ENCODE measurements around the gene ZNF121.
"Not testable (repeated sequence)": the region's sequence is repeated elsewhere in the genome, so short reads cannot be mapped to it uniquely, and the experiment has no call there.

Gene ZNF121

GRCh38 chr19:9584073-9584833 lies at the start of gene ZNF121:
Gene ZNF121 (minus strand): TSS chr19:9584504. CDS start chr19:9568097, 16,407 bp downstream.
- peak; percentile 41 for DNase-seq (ENCODE audit: low read depth, low spot score)

DNA sequence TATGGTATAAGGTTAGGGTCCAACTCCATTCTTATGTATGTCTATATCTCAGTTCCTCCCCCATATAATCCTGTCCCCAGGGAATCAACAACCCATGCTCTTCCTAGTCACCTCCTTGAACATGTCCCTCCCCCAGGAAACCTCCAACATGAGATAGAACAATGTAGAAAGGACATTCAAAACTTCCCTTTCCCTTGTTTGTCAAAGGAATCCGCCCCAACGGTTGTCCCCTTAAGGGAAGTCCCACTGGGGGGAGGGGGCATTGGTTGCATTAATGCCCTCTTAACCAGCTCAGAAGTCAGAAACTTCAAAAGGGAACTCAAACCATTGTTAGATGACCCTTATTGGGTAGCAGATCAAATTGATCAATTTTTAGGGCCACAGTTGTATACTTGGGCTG lies 43.6 kb upstream of the ZNF121 start:
- DNase-seq (ENCODE audit: low read depth, low spot score) = no peak

GRCh38 chr19:9622531-9622930 lies 38.2 kb upstream of the ZNF121 start:
- DNase-seq (ENCODE audit: low read depth, low spot score) = no peak

GRCh38 chr19:9621156-9622037 lies 37.1 kb upstream of the ZNF121 start, which contains the start of gene ZNF561:
Gene ZNF561 (minus strand): TSS chr19:9621232. CDS start chr19:9619456, 1,776 bp downstream.
- peak; percentile 64 for DNase-seq (ENCODE audit: low read depth, low spot score)

GRCh38 chr19:9620842-9621155 lies 36.5 kb upstream of the ZNF121 start:
- DNase-seq (ENCODE audit: low read depth, low spot score) = no peak

GRCh38 chr19:9615844-9616243 lies 31.5 kb upstream of the ZNF121 start:
- no peak for DNase-seq (ENCODE audit: low read depth, low spot score)

DNA sequence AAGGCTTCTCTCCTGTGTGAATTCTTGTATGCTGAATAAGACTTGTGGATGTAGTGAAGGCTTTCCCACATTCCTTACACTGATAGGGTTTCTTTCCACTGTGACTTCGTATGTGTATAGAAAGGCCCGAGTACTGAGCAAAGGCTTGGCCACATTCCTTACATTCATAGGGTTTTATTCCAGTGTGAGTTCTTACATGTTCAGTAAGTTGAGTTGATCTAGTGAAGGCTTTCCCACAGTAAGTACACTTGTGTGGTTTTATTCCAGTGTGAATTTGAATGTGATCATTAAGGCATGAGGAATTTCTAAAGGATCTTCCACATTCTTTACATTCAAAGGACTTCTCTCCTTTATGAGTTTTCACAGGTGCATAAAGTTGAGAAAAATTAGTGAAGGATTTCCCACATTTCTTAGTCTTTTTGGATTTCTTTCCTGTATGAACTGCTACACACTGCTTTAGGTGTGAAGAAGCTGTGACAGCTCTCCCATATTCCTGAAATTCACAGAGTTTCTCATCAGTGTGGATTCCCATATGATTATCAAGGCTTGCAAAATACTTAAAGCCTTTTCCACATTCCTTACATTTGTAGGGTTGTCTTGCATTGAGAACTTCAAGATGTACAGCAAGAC lies 26.3 kb upstream of the ZNF121 start:
- DNase-seq (ENCODE audit: low read depth, low spot score) = no peak

DNA sequence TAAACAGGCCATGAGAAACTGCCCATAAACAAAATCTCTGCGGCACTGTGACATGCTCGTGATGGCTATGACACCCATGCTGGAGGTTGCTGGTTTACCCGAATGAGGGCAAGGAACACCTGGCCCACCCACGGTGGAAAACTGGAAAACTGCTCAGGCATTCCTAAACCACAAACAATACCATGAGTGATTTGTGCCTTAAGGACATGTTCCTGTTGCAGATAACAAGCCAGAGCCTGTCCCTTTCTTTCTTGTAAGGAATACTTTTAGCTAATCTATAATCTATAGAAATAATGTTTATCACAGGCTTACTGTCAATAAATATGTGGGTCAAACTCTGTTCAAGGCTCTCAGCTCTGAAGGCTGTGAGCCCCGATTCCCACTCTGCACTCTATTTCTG lies 24.6 kb upstream of the ZNF121 start:
- DNase-seq (ENCODE audit: low read depth, low spot score) = no peak

- no peak for DNase-seq (ENCODE audit: low read depth, low spot score)
Observed at GRCh38 chr19:9597027-9597426, 12.7 kb upstream of the ZNF121 start.

DNA sequence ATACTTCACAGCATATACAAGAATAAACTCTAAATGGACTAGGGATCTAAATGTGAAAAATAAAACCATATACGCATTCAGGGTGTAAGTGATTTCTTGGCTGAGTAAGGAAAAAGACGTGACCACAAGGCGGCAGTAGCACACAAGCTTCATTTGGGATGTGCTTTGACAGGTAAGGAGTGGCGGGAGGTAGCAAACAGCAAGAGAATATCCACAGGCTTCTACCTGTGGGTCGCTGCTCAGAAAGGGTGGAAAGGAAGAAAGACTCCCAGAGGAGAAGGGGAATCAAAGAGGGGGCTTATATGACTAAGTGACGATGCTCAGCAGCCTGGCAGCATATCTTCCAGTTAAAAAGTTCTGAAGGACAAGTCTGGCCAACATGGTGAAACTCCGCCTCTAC lies 2.5 kb upstream of the ZNF121 start:
- no peak for DNase-seq (ENCODE audit: low read depth, low spot score)

DNA sequence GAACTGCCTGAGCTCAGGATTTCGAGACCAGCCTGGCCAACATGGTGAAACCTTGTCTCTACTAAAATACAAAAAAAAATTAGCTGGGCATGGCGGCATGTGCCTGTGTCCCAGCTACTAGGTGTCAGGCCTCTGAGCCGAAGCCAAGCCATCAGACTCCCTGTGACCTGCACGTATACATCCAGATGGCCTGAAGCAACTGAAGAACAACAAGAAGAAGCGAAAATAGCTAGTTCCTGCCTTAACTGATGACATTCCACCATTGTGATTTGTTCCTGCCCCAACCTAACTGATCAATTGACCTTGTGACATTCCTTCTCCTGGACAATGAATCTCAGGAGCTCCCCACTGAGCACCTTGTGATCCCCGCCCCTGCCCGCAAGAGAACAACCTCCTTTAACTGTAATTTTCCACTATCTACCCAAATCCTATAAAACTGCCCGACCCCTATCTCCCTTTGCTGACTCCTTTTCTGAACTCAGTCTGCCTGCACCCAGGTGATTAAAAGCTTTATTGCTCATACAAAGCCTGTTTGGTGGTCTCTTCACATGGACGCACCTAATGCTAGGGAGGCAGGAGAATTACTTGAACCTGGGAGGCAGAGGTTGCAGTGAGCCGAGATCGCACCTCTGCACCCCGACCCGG lies 2.1 kb downstream of the ZNF121 start:
- not testable (repeated sequence) for DNase-seq (ENCODE audit: low read depth, low spot score)

- DNase-seq (ENCODE audit: low read depth, low spot score) = no peak
Observed at GRCh38 chr19:9580728-9581127, 3.6 kb downstream of the ZNF121 start.

GRCh38 chr19:9570255-9570654 lies 14.0 kb downstream of the ZNF121 start:
- no peak for DNase-seq (ENCODE audit: low read depth, low spot score)

DNA sequence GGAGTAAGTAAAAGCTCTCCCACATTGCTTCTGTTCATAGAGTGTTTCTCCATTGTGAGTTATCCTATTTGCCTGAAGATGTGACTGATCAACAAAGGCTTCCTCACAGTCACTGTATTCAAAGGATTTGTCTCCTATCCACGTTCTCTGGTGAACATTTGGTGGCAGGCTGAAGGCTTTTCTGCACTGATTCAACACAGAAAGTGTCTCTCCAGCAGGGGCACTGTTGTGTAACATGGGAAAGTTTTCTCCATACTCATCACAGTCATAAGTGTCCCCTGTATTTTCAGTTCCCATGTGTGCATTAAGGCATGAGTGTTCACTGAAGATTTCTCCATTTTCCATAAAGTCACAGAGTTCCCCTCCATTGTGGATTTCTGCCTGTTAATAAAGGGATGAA lies 17.6 kb downstream of the ZNF121 start:
- no peak for DNase-seq (ENCODE audit: low read depth, low spot score)

- DNase-seq (ENCODE audit: low read depth, low spot score) = no peak
Observed at GRCh38 chr19:9565900-9566705, 18.2 kb downstream of the ZNF121 start.

DNA sequence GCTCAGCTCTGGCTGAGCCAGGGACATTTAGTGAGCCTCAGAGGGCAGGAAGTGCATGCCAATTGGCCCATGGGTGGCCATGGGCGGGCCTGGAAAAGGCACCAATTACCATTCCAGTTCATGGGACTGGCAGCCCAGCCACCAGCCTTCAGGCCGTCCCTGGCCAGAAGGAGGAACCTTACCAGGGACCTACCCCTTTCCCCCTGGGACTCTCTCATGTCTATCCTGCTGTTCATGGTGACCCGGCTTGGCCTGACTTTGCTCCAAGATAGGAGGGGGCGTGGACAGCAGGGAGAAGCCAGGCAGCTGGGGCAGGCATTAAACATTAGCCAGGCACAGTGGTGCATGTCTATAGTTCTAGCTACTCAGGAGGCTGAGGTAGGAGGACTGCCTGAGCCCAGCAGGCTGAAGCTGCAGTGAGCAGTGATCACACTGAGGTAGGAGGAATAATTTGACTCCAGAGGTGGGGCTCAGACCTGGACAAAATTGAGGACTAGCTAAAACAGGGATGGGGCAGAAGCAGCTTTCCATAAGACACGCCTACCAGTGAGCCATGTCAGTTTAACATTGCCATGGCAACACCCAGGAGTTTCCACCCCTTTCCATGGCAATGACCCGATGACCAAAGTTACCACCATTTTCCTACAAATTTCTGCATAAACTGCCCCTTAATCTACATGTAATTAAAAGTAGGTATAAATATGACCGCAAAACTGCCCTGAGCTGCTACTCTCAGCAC lies 31.6 kb downstream of the ZNF121 start:
- DNase-seq (ENCODE audit: low read depth, low spot score) = no peak

DNA sequence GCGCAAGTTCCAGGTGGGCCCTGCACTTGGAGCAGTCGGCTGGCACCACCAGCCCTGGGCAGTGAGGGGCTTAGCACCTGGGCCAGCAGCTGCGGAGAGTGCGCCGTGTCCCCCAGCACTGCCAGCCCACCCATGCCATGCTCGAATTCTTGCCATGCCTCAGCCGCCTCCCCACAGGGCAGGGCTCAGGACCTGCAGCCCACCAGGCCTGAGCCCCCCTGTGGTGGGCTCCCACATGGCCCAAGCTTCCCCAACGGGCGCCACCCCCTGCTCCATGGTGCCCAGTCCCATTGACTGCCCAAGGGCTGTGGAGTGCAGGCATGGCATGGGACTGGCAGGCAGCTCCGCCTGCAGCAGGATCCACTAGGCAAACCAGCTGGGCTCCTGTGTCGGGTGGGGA lies 36.4 kb downstream of the ZNF121 start:
- no peak for DNase-seq (ENCODE audit: low read depth, low spot score)

DNA sequence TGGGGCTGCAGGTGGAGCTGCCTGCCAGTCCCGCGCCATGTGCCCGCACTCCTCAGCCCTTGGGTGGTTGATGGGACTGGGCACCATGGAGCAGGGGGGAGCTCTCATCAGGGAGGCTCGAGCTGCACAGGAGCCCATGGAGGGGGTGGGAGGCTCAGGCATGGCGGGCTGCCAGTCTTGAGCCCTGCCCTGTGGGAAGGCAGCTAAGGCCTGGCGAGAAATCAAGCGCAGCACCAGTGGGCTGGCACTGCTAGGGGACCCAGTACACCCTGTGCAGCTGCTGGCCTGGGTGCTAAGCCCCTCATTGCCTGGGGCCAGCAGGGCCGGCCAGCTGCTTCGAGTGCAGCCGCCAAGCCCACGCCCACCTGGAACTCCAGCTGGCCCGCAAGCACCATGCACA lies 43.0 kb downstream of the ZNF121 start:
- not testable (repeated sequence) for DNase-seq (ENCODE audit: low read depth, low spot score)

GRCh38 chr19:9539921-9540320 lies 44.4 kb downstream of the ZNF121 start:
- not testable (repeated sequence) for DNase-seq (ENCODE audit: low read depth, low spot score)

- DNase-seq (ENCODE audit: low read depth, low spot score) = not testable (repeated sequence)
Observed at GRCh38 chr19:9539201-9539600, 45.1 kb downstream of the ZNF121 start.
